ENCODE results near the gene SHISAL1.

GRCh38 chr22:44214187-44214586 lies 98.6 kb downstream of the SHISAL1 start:
- no peak for TF ChIP-seq CTCF (IDR thresholded peaks at IDR 0.05; ENCODE audit: extremely low read depth in 1 of 2, insufficient read depth in 1 of 2, low read depth in 1 of 2, low read length in 2 of 2)
- TF ChIP-seq, protein P1, sequence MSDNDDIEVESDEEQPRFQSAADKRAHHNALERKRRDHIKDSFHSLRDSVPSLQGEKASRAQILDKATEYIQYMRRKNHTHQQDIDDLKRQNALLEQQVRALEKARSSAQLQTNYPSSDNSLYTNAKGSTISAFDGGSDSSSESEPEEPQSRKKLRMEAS (IDR thresholded peaks at IDR 0.05; ENCODE audit: insufficient read depth, insufficient read length) = no peak
- no peak for TF ChIP-seq POLR2A (IDR thresholded peaks at IDR 0.05; ENCODE audit: low read depth, low read length)
- TF ChIP-seq EZH2 (IDR thresholded peaks at IDR 0.05; ENCODE audit: borderline replicate concordance, low read depth, low read length, severe bottlenecking) = no peak
- TF ChIP-seq POLR2AphosphoS5 (IDR thresholded peaks at IDR 0.05; ENCODE audit: insufficient read depth, low read depth, low read length) = no peak
- TF ChIP-seq MYC (IDR thresholded peaks at IDR 0.05; ENCODE audit: low read depth, low read length) = no peak
- no peak for TF ChIP-seq JUN (IDR thresholded peaks at IDR 0.05; ENCODE audit: borderline replicate concordance, insufficient read depth, insufficient read length, low read depth)
- TF ChIP-seq GATA2 (IDR thresholded peaks at IDR 0.05; ENCODE audit: insufficient read depth, insufficient read length, low read depth, low read length) = no peak
- TF ChIP-seq FOS (IDR thresholded peaks at IDR 0.05; ENCODE audit: borderline replicate concordance, insufficient read depth, low read length) = no peak
